Measurements from ENCODE around the gene BPI.
A peak's percentile ranks its signal among the peaks of the same experiment; 100 is the strongest.

Gene BPI

DNA sequence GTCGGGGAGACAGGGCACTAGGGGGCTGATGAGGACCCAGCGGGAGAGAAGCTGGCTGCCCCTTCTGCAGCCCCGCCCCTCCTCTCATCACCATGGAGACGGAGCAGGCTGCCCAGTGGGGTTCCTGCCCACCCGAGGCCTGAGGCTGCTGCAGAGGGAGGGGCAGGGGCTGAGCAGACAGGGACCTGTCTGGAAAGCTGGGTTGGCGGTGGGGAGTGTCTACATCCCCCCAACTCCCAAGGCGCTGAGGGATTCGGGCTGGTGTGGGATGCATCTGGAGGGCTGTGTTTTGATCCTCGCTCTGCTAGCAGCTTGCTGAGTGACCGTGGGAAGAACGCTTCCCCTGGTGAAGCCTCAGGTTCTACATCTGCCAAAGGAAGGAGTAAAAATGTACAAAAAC lies 1.2 kb upstream of the BPI start:
- TF ChIP-seq YY1 (IDR thresholded peaks at IDR 0.05; ENCODE audit: low read depth), result no peak

DNA sequence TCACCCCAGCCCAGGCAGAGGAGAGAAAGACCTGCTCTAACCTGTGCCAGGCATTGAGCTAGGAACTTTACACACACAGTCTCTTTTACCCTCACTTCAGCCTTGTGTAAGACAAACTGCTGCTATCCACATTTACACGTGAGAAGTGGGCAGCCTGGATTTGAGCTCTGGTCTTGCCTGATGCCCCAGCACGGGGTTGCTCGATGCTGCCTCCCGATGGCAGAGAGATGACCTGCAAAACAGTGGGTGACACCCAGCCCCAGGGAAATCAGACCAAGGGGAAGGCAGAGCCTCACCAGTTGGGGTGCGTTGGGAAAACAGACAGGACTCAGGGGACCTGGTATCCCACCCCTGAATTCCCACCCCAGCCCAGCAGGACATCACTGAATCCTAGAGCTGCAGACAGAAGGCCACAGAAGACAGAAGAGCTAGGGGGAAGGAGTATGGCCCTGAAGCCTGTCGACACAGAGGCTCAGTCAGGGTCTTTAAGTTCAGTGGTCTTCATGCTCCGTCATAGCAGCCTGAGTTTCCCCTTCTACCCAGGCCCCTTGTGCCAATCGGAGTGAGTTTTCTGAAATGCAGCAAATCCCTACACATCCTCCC lies 990 bp downstream of the BPI start:
- TF ChIP-seq EGR1 (IDR thresholded peaks at IDR 0.05), result no peak
- peak; percentile 68 for TF ChIP-seq RAD21 (IDR thresholded peaks at IDR 0.05; ENCODE audit: low read depth)

DNA sequence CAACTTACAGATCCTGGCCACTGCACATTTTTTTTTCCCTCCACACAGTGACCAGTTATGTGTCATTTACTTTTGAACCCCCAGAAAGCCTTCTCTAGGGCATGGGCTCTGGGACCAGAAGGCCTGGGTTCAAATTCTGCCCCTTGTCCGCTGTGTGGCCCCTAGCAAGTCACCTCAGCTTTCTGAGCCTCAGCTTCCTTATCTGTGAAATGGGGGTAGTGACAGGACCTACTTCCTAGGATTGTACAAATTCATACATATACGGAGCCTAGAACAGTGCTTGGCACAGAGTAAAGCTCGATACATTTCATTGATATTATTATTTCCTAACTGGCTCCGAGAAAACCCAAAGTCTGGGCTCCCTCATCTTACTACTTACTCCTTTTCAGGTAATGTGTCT lies 1.6 kb downstream of the BPI start:
- TF ChIP-seq, protein P1, sequence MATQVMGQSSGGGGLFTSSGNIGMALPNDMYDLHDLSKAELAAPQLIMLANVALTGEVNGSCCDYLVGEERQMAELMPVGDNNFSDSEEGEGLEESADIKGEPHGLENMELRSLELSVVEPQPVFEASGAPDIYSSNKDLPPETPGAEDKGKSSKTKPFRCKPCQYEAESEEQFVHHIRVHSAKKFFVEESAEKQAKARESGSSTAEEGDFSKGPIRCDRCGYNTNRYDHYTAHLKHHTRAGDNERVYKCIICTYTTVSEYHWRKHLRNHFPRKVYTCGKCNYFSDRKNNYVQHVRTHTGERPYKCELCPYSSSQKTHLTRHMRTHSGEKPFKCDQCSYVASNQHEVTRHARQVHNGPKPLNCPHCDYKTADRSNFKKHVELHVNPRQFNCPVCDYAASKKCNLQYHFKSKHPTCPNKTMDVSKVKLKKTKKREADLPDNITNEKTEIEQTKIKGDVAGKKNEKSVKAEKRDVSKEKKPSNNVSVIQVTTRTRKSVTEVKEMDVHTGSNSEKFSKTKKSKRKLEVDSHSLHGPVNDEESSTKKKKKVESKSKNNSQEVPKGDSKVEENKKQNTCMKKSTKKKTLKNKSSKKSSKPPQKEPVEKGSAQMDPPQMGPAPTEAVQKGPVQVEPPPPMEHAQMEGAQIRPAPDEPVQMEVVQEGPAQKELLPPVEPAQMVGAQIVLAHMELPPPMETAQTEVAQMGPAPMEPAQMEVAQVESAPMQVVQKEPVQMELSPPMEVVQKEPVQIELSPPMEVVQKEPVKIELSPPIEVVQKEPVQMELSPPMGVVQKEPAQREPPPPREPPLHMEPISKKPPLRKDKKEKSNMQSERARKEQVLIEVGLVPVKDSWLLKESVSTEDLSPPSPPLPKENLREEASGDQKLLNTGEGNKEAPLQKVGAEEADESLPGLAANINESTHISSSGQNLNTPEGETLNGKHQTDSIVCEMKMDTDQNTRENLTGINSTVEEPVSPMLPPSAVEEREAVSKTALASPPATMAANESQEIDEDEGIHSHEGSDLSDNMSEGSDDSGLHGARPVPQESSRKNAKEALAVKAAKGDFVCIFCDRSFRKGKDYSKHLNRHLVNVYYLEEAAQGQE (IDR thresholded peaks at IDR 0.05; ENCODE audit: low read depth), result no peak
- no peak for TF ChIP-seq CEBPB (IDR thresholded peaks at IDR 0.05)
- TF ChIP-seq, protein P2, sequence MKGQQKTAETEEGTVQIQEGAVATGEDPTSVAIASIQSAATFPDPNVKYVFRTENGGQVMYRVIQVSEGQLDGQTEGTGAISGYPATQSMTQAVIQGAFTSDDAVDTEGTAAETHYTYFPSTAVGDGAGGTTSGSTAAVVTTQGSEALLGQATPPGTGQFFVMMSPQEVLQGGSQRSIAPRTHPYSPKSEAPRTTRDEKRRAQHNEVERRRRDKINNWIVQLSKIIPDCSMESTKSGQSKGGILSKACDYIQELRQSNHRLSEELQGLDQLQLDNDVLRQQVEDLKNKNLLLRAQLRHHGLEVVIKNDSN (IDR thresholded peaks at IDR 0.05), result no peak
- TF ChIP-seq EGR1 (IDR thresholded peaks at IDR 0.05), result no peak
- no peak for TF ChIP-seq YY1 (IDR thresholded peaks at IDR 0.05; ENCODE audit: low read depth)
- no peak for TF ChIP-seq ZBTB7A (IDR thresholded peaks at IDR 0.05; ENCODE audit: low read depth)
- no peak for TF ChIP-seq EP300 (IDR thresholded peaks at IDR 0.05; ENCODE audit: borderline replicate concordance)
- no peak for TF ChIP-seq FOXM1 (IDR thresholded peaks at IDR 0.05; ENCODE audit: borderline replicate concordance, low read depth)

DNA sequence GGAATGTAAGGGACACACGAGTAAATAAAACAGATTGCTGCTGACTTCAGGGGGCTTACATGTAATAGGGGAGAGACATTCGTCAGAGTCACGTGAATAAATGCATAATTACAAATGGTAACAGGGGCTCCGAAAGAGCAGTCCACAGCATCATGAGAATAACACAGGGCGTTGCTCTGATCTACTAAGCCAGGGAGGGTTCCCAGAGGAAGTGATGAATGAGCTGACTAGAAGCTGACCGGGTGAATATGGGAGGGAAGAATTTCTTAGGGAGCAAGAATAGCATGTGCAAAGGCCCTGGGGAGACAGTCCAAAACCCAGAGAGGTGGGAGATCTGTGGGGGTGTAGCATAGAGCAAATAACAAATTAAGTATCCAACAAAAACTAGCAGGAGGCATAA lies 2.4 kb downstream of the BPI start:
- no peak for TF ChIP-seq EGR1 (IDR thresholded peaks at IDR 0.05)
- TF ChIP-seq FOXM1 (IDR thresholded peaks at IDR 0.05; ENCODE audit: borderline replicate concordance, low read depth), result no peak
- TF ChIP-seq, protein P1 (IDR thresholded peaks at IDR 0.05; ENCODE audit: low read depth), result no peak
- TF ChIP-seq CEBPB (IDR thresholded peaks at IDR 0.05), result no peak
- TF ChIP-seq YY1 (IDR thresholded peaks at IDR 0.05; ENCODE audit: low read depth), result no peak
- no peak for TF ChIP-seq RAD21 (IDR thresholded peaks at IDR 0.05; ENCODE audit: low read depth)
- no peak for TF ChIP-seq TAF1 (IDR thresholded peaks at IDR 0.05; ENCODE audit: low read depth)
- TF ChIP-seq CREB1 (IDR thresholded peaks at IDR 0.05; ENCODE audit: low read depth), result no peak
- TF ChIP-seq, protein P2 (IDR thresholded peaks at IDR 0.05), result no peak
- no peak for TF ChIP-seq TEAD4 (IDR thresholded peaks at IDR 0.05)
- no peak for TF ChIP-seq TCF12 (IDR thresholded peaks at IDR 0.05; ENCODE audit: low read depth)
- no peak for TF ChIP-seq ZBTB7A (IDR thresholded peaks at IDR 0.05; ENCODE audit: low read depth)
- TF ChIP-seq, protein P3, sequence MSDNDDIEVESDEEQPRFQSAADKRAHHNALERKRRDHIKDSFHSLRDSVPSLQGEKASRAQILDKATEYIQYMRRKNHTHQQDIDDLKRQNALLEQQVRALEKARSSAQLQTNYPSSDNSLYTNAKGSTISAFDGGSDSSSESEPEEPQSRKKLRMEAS (IDR thresholded peaks at IDR 0.05), result no peak

DNA sequence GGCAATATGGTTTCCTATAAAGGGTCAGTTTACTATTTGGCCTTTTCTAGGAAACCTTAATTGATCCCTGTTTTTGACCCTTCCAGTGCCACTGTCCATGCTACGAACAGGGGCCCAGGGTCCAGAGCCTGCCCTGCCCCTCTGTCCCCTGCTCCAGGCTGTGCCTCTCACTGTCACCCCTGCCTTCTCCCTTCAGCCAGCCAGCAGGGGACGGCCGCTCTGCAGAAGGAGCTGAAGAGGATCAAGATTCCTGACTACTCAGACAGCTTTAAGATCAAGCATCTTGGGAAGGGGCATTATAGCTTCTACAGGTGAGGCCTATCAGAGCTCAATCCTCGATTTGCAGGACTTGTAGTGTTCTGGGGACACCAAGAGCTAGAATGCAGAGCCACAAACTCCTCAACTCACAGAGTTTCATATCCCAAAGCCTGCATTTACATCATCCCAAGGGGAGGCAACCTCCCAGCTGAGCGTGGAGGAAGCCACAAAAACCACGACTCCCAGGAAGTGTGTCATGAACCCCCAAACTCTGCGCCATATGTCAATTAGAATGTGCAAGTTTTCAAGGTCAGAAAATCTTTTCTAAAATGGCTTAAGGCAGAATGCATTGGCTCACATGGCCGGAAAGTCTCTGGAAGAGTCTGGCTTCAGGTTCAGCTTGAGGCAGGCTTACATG lies 3.6 kb downstream of the BPI start:
- no peak for TF ChIP-seq TCF12 (IDR thresholded peaks at IDR 0.05; ENCODE audit: low read depth)
- TF ChIP-seq, protein P1 (IDR thresholded peaks at IDR 0.05; ENCODE audit: low read depth), result no peak
- TF ChIP-seq EGR1 (IDR thresholded peaks at IDR 0.05), result no peak
- TF ChIP-seq, protein P2 (IDR thresholded peaks at IDR 0.05), result no peak
- no peak for TF ChIP-seq EP300 (IDR thresholded peaks at IDR 0.05; ENCODE audit: borderline replicate concordance)
- TF ChIP-seq TEAD4 (IDR thresholded peaks at IDR 0.05), result no peak
- TF ChIP-seq CREB1 (IDR thresholded peaks at IDR 0.05; ENCODE audit: low read depth), result no peak
- TF ChIP-seq, protein P3 (IDR thresholded peaks at IDR 0.05), result no peak
- no peak for TF ChIP-seq NFIC (IDR thresholded peaks at IDR 0.05)
- TF ChIP-seq YY1 (IDR thresholded peaks at IDR 0.05; ENCODE audit: low read depth), result no peak

Data from Ishikawa (cell line).